Measurements from ENCODE around the gene ALG9. TPM values are rescaled to one million over a fixed set of nuclear protein-coding genes. Genes with fewer than 3 reads are reported as not detected.

Gene ALG9
- total and polyA plus RNA-seq, 2 donors (not counting 1 experiment from before 2014, with no cell fraction given), result 30.9 to 43.8 TPM

- Histone ChIP-seq H3K27me3 (ENCODE audit: control insufficient read depth, insufficient read depth, low read length) (no peaks in the 10 kb centered on the region), H3K79me2 (ENCODE audit: control insufficient read depth, insufficient read depth, low read length) (peaks cover 3% of the 10 kb centered on the region), H3K4me1 (ENCODE audit: control insufficient read depth, extremely low read depth, insufficient read depth, low read length) (no peaks in the 10 kb centered on the region), H3K9me3 (ENCODE audit: control insufficient read depth, insufficient read depth, low read depth, low read length) (no peaks in the 10 kb centered on the region), H3K9ac (ENCODE audit: insufficient read depth, low read length) (no peak overlapping the region), H2AFZ (ENCODE audit: low read length) (no peak overlapping the region), H3K4me3 (replicated peaks in 1 of 4; ENCODE audit: control extremely low read depth in 1 of 4, insufficient read depth in 1 of 4, low read depth in 3 of 4, low read length in 4 of 4) (peak overlapping the region in 2 of 4 experiments; percentile 52 to 71), H3K27ac (ENCODE audit: insufficient read depth, low read length) (no peak overlapping the region), H4K20me1 (ENCODE audit: control insufficient read depth, extremely low read depth, insufficient read depth, low read length) (no peaks in the 10 kb centered on the region), H3K4me2 (ENCODE audit: extremely low read depth, insufficient read depth, low read length) (no peak overlapping the region), H3K36me3 (ENCODE audit: control insufficient read depth, insufficient read depth, low read length) (peaks cover 3% of the 10 kb centered on the region)
- TF ChIP-seq EZH2 (IDR thresholded peaks at IDR 0.05; ENCODE audit: low read length, missing control alignments), result no peak
- DNase-seq (ENCODE audit: low read depth in 2 of 2), result no peak
Measured at GRCh38 chr11:111870113-111870512, 1.3 kb downstream of the ALG9 start.

- Histone ChIP-seq H3K4me2 (ENCODE audit: extremely low read depth, insufficient read depth, low read length) (no peak overlapping the region), H3K27ac (ENCODE audit: insufficient read depth, low read length) (no peak overlapping the region), H3K9ac (ENCODE audit: insufficient read depth, low read length) (no peak overlapping the region), H3K4me1 (ENCODE audit: control insufficient read depth, extremely low read depth, insufficient read depth, low read length) (no peaks in the 10 kb centered on the region), H3K9me3 (ENCODE audit: control insufficient read depth, insufficient read depth, low read depth, low read length) (no peaks in the 10 kb centered on the region), H3K4me3 (replicated peaks in 1 of 4; ENCODE audit: control extremely low read depth in 1 of 4, insufficient read depth in 1 of 4, low read depth in 3 of 4, low read length in 4 of 4) (no peak overlapping the region), H3K79me2 (ENCODE audit: control insufficient read depth, insufficient read depth, low read length) (no peaks in the 10 kb centered on the region), H3K27me3 (ENCODE audit: control insufficient read depth, insufficient read depth, low read length) (no peaks in the 10 kb centered on the region), H4K20me1 (ENCODE audit: control insufficient read depth, extremely low read depth, insufficient read depth, low read length) (no peaks in the 10 kb centered on the region), H3K36me3 (ENCODE audit: control insufficient read depth, insufficient read depth, low read length) (peaks cover 6% of the 10 kb centered on the region), H2AFZ (ENCODE audit: low read length) (no peak overlapping the region)
- TF ChIP-seq EZH2 (IDR thresholded peaks at IDR 0.05; ENCODE audit: low read length, missing control alignments), result no peak
- no peak for TF ChIP-seq CTCF (conservative IDR thresholded peaks at IDR 0.05 in 1 of 2, IDR thresholded peaks at IDR 0.05 in 1 of 2; ENCODE audit: low read depth in 1 of 2, low read length in 2 of 2)
- no peak for DNase-seq (ENCODE audit: low read depth in 2 of 2)
Measured at GRCh38 chr11:111860257-111860656, 11.1 kb downstream of the ALG9 start.

- TF ChIP-seq EZH2 (IDR thresholded peaks at IDR 0.05; ENCODE audit: low read length, missing control alignments) (no peak), CTCF (conservative IDR thresholded peaks at IDR 0.05 in 1 of 2, IDR thresholded peaks at IDR 0.05 in 1 of 2; ENCODE audit: low read depth in 1 of 2, low read length in 2 of 2) (no peak)
- Histone ChIP-seq H4K20me1 (ENCODE audit: control insufficient read depth, extremely low read depth, insufficient read depth, low read length) (no peaks in the 10 kb centered on the region), H3K4me3 (replicated peaks in 1 of 4; ENCODE audit: control extremely low read depth in 1 of 4, insufficient read depth in 1 of 4, low read depth in 3 of 4, low read length in 4 of 4) (no peak overlapping the region), H2AFZ (ENCODE audit: low read length) (no peak overlapping the region), H3K4me1 (ENCODE audit: control insufficient read depth, extremely low read depth, insufficient read depth, low read length) (no peaks in the 10 kb centered on the region), H3K36me3 (ENCODE audit: control insufficient read depth, insufficient read depth, low read length) (peaks cover 6% of the 10 kb centered on the region), H3K9me3 (ENCODE audit: control insufficient read depth, insufficient read depth, low read depth, low read length) (no peaks in the 10 kb centered on the region), H3K4me2 (ENCODE audit: extremely low read depth, insufficient read depth, low read length) (no peak overlapping the region), H3K79me2 (ENCODE audit: control insufficient read depth, insufficient read depth, low read length) (no peaks in the 10 kb centered on the region), H3K27ac (ENCODE audit: insufficient read depth, low read length) (no peak overlapping the region), H3K27me3 (ENCODE audit: control insufficient read depth, insufficient read depth, low read length) (no peaks in the 10 kb centered on the region), H3K9ac (ENCODE audit: insufficient read depth, low read length) (no peak overlapping the region)
- no peak for DNase-seq (ENCODE audit: low read depth in 2 of 2)
Measured at GRCh38 chr11:111855506-111855905, 15.9 kb downstream of the ALG9 start.
